HCT116 (cell line): ENCODE measurements around the gene SPATA22. TPM values are rescaled to one million over a fixed set of nuclear protein-coding genes. Genes with fewer than 3 reads are reported as not detected.

Experiments used
- ATAC-seq: fragments of 200-7000 bp; cut with Tn5 transposase; 2 replicates; pipeline ENCODE4 v1.9.1; 2020; ENCODE audit warnings: mild to moderate bottlenecking, moderate library complexity
- BruUV-seq: library from RNA; stranded (reverse); fragments of 400-500 nt; replicated peaks from 2 replicates; lab custom pipeline; 2021; lab: Mats Ljungman, UMichigan
- CTCF ChIA-PET: fragments of 300-600 bp; sonication (Branson Sonifier 250); formaldehyde crosslinking; loops from one replicate; lab custom pipeline; 2021; ENCODE audit warnings: antibody characterized with exemption; lab: Charles Lee
- POLR2A ChIA-PET: fragments of 300-600, 350-600 bp; sonication (Branson Sonifier 250); formaldehyde crosslinking; loops from one replicate; lab custom pipeline; 2021; ENCODE audit warnings: antibody characterized with exemption; lab: Charles Lee
- RAD21 ChIA-PET, 2 experiments: fragments of 300-600 bp; sonication (Branson Sonifier 250); formaldehyde crosslinking; loops; one replicate each; lab custom pipeline; 2023; ENCODE audit warnings: low total read pairs in 2 of 2; ENCODE audit not compliant: uncharacterized antibody in 2 of 2, unreplicated experiment in 2 of 2, low non-redundant PET in 1 of 2; lab: Charles Lee
- DNase-seq: peaks from one replicate; pipeline ENCODE4 v3.0.0-alpha.2; 2010; ENCODE audit warnings: low read depth, low spot score
- H2AFZ ChIP-seq: fragments of 200-600 bp; shearing (Covaris generic), sonication (generic); 2 replicates; pipeline ENCODE4 v1.6.1; 2017; ENCODE audit warnings: low read depth, mixed run types, mixed read lengths, antibody characterized with exemption, low read length; ENCODE audit not compliant: poor library complexity, severe bottlenecking
- H3K27ac ChIP-seq: 2 replicates; pipeline ENCODE4 v1.5.1; 2012; ENCODE audit warnings: low read depth, low read length
- H3K27me3 ChIP-seq: fragments of 200-600 bp; sonication (generic); 2 replicates; pipeline ENCODE4 v1.6.1; 2016; ENCODE audit warnings: mixed run types, low read length, mixed read lengths; ENCODE audit not compliant: insufficient read depth
- H3K36me3 ChIP-seq, 2 experiments: fragments of 200-500 bp in 1 of 2; fragments of 200-600 bp in 1 of 2; sonication (Bioruptor generic) in 1 of 2; sonication (generic) in 1 of 2; 2 replicates each; pipeline versions ENCODE4 v1.5.1 to v1.6.1; 2014 to 2016; ENCODE audit warnings: low read length in 2 of 2, inconsistent platforms in 1 of 2, mixed read lengths in 1 of 2, mixed run types in 1 of 2; ENCODE audit not compliant: insufficient read depth in 2 of 2, control insufficient read depth in 1 of 2
- H3K4me1 ChIP-seq, 2 experiments: fragments of 200-600 bp in 1 of 2; sonication (generic) in 1 of 2; 2 replicates each; pipeline versions ENCODE4 v1.5.1 to v1.6.1; 2012 to 2017; ENCODE audit warnings: low read length in 2 of 2, inconsistent platforms in 1 of 2, mild to moderate bottlenecking in 1 of 2, mixed read lengths in 1 of 2, mixed run types in 1 of 2, moderate library complexity in 1 of 2; ENCODE audit not compliant: insufficient read depth in 2 of 2, control insufficient read depth in 1 of 2
- H3K4me2 ChIP-seq: fragments of 200-600 bp; sonication (generic); 2 replicates; pipeline ENCODE4 v1.6.1; 2017; ENCODE audit warnings: mixed run types, low read length, mixed read lengths
- H3K4me3 ChIP-seq, 2 experiments: fragments of 200-600 bp in 1 of 2; sonication (generic) in 1 of 2; replicated peaks in 1 of 2; 2 replicates each; pipeline ENCODE4 v1.5.1; 2011 to 2016; ENCODE audit warnings: low read length in 2 of 2, control low read depth in 1 of 2, low read depth in 1 of 2, mild to moderate bottlenecking in 1 of 2, mixed read lengths in 1 of 2, mixed run types in 1 of 2
- H3K79me2 ChIP-seq: fragments of 200-600 bp; sonication (generic); 2 replicates; pipeline ENCODE4 v1.6.1; 2017; ENCODE audit warnings: mild to moderate bottlenecking, mixed run types, low read length, moderate library complexity, mixed read lengths; ENCODE audit not compliant: insufficient read depth
- H3K9ac ChIP-seq: fragments of 200-600 bp; sonication (generic); 2 replicates; pipeline ENCODE4 v1.6.1; 2016; ENCODE audit warnings: low read length, mixed read lengths
- H3K9me2 ChIP-seq: fragments of 200-600 bp; sonication (generic), shearing (Covaris generic); 2 replicates; pipeline ENCODE4 v1.6.1; 2017; ENCODE audit warnings: mixed run types, mild to moderate bottlenecking, moderate library complexity; ENCODE audit not compliant: insufficient read depth
- H3K9me3 ChIP-seq, 2 experiments: fragments of 200-500 bp in 1 of 2; fragments of 200-600 bp in 1 of 2; sonication (Bioruptor generic) in 1 of 2; sonication (generic) in 1 of 2; 2 replicates each; pipeline ENCODE4 v1.6.1; 2014 to 2017; ENCODE audit warnings: low read length in 2 of 2, mixed read lengths in 2 of 2, inconsistent platforms in 1 of 2, low read depth in 1 of 2, mild to moderate bottlenecking in 1 of 2, mixed run types in 1 of 2, moderate library complexity in 1 of 2; ENCODE audit not compliant: control insufficient read depth in 1 of 2, insufficient read depth in 1 of 2
- H4K20me1 ChIP-seq: fragments of 200-600 bp; sonication (generic), shearing (Covaris generic); 2 replicates; pipeline ENCODE4 v1.6.1; 2017; ENCODE audit warnings: mixed run types, mild to moderate bottlenecking, moderate library complexity; ENCODE audit not compliant: insufficient read depth
- ATF3 ChIP-seq: IDR thresholded peaks from 2 replicates; pipeline ENCODE4 v1.6.1; 2012
- CBX3 ChIP-seq: IDR thresholded peaks from 2 replicates; pipeline ENCODE4 v1.6.1; 2012; ENCODE audit warnings: low read depth
- CEBPB ChIP-seq: IDR thresholded peaks from 2 replicates; pipeline ENCODE4 v1.6.1; 2012; ENCODE audit warnings: low read depth
- CTCF ChIP-seq, 3 experiments: fragments of 200-600 bp in 1 of 3; sonication (generic) in 1 of 3; IDR thresholded peaks in 2 of 3; conservative IDR thresholded peaks in 1 of 3; 2 replicates each; pipeline ENCODE4 v1.5.1; 2012 to 2017; ENCODE audit warnings: low read depth in 2 of 3, low read length in 2 of 3, antibody characterized with exemption in 1 of 3, borderline replicate concordance in 1 of 3, control low read depth in 1 of 3, mild to moderate bottlenecking in 1 of 3, mixed read lengths in 1 of 3, mixed run types in 1 of 3, moderate library complexity in 1 of 3; ENCODE audit not compliant: insufficient read depth in 1 of 3
- EGR1 ChIP-seq: IDR thresholded peaks from 2 replicates; pipeline ENCODE4 v1.6.1; 2012; ENCODE audit warnings: low read depth
- ELF1 ChIP-seq: IDR thresholded peaks from 2 replicates; pipeline ENCODE4 v1.6.1; 2012; ENCODE audit warnings: low read depth, borderline replicate concordance
- EZH2phosphoT487 ChIP-seq: fragments of 200-600 bp; IDR thresholded peaks from 2 replicates; pipeline ENCODE4 v1.6.1; 2018; ENCODE audit warnings: antibody characterized with exemption, borderline replicate concordance
- RAD21 ChIP-seq: IDR thresholded peaks from 2 replicates; pipeline ENCODE4 v1.6.1; 2012; ENCODE audit warnings: low read depth, mild to moderate bottlenecking
- SP1 ChIP-seq: IDR thresholded peaks from 2 replicates; pipeline ENCODE4 v1.6.1; 2012; ENCODE audit warnings: low read depth
- TCF7L2 ChIP-seq: IDR thresholded peaks from 2 replicates; pipeline ENCODE4 v1.7.0; 2011; ENCODE audit warnings: borderline replicate concordance, inconsistent platforms; ENCODE audit not compliant: insufficient read depth, insufficient read length; ENCODE audit errors: extremely low read depth
- ZBTB33 ChIP-seq: IDR thresholded peaks from 2 replicates; pipeline ENCODE4 v1.6.1; 2011; ENCODE audit warnings: mild to moderate bottlenecking, low read length, moderate library complexity; ENCODE audit not compliant: insufficient replicate concordance; ENCODE audit errors: extremely low read depth
- ZNF274 ChIP-seq: fragments of 200-500 bp; sonication (Bioruptor generic); IDR thresholded peaks from 2 replicates; pipeline ENCODE4 v1.6.1; 2014; ENCODE audit warnings: mild to moderate bottlenecking, low read depth, low read length, inconsistent platforms
- intact Hi-C: fragments of 100-400 bp; cut with micrococcal nuclease; formaldehyde crosslinking; loops from 2 replicates; pipeline ENCODE4 v1.10.0; 2022
- total RNA-seq: library from RNA; stranded (reverse); gene quantifications from one replicate; pipeline ENCODE4 v1.2.1, GENCODE V29; 2021; ENCODE audit not compliant: unreplicated experiment

Gene SPATA22
- total RNA-seq, 1 experiment from 2014 or later: not detected

DNA sequence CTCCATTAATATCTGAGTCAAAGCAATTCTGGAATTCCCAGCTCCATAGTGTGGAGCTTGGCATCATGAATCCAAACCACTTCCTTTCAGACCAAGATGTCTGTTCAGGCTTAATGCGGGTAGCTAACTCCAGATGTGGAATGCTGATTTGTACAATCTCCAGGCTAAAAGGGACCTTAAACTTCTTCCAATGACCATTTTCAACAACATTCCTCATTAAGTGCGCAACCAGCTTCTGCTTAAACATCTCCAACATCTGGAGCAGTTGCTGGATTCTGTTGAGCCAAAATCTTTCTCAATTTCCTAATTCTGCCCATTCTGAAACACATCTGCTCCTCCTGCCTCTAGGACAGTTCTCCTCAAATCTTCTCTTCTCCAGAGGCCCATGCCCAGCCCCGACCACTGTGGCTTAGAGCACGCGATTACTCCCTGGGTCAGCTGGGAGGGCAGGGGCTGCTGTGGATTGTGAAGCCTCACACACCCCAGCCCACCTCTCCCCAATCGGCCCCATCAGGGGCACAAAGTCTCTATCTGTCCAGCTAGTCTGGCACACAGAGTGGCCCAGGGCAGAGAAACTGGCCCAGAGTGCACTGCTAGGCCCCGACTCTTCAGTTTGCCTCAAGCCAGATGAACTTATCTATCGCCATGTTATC lies 40.4 kb upstream of the SPATA22 start:
- Histone ChIP-seq H3K4me1 (no peaks in the 10 kb centered on the region), H3K9ac (no peak overlapping the region), H2AFZ (no peak overlapping the region), H3K9me3 (no peaks in the 10 kb centered on the region), H3K36me3 (no peaks in the 10 kb centered on the region), H3K27me3 (peaks cover 7% of the 10 kb centered on the region; the same call in 1 of the 2 replicates), H4K20me1 (no peaks in the 10 kb centered on the region), H3K79me2 (no peaks in the 10 kb centered on the region), H3K9me2 (no peaks in the 10 kb centered on the region), H3K4me3 (no peak overlapping the region), H3K27ac (no peak overlapping the region), H3K4me2 (no peak overlapping the region)
- CTCF ChIA-PET: no interaction called here
- ATAC-seq: no peak
- intact Hi-C loops: no loop called here
- TF ChIP-seq ZBTB33: no peak
- no peak for TF ChIP-seq ATF3
- TF ChIP-seq CEBPB: no peak
- no peak for TF ChIP-seq EGR1
- no peak for TF ChIP-seq ELF1
- TF ChIP-seq EZH2phosphoT487: no peak
- TF ChIP-seq SP1: no peak
- no peak for DNase-seq
- POLR2A ChIA-PET: no interaction called here
- RAD21 ChIA-PET: no interaction called here
- BruUV-seq: no TSS peak

DNA sequence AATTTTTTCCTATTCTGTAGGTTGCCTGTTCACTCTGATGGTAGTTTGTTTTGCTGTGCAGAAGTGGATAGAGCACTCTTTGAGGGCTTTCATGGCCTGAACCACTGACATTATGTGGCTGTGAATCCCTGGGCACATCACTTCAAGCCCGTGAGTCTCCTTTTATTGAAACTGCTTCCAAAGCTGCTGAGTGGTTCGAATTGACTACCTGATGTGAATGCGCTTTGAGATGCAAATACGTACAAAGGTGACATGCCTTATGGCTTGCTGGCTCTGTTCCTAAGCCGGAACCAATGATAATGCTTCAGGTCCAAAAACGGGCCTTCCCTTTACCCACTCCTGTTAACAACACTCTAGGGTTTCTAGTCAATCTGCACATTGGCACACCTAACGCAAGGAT lies 38.5 kb upstream of the SPATA22 start:
- BruUV-seq: no TSS peak
- CTCF ChIA-PET: no interaction called here
- H3K9me3 ChIP-seq: no peaks in the 10 kb centered on the region
- no peaks in the 10 kb centered on the region for H3K79me2 ChIP-seq
- no peaks in the 10 kb centered on the region for H3K4me1 ChIP-seq
- POLR2A ChIA-PET: no interaction called here
- no peak overlapping the region for H3K9ac ChIP-seq
- RAD21 ChIA-PET: no interaction called here
- no peak overlapping the region for H2AFZ ChIP-seq
- no peak overlapping the region for H3K4me2 ChIP-seq
- H3K27me3 ChIP-seq: peaks cover 7% of the 10 kb centered on the region; the same call in 1 of the 2 replicates
- no peaks in the 10 kb centered on the region for H3K36me3 ChIP-seq
- H3K27ac ChIP-seq: no peak overlapping the region
- H3K4me3 ChIP-seq: no peak overlapping the region
- no peaks in the 10 kb centered on the region for H4K20me1 ChIP-seq
- ATAC-seq: no peak
- intact Hi-C loops: no loop called here
- no peak for DNase-seq
- no peaks in the 10 kb centered on the region for H3K9me2 ChIP-seq
- TF ChIP-seq CEBPB (no peak), ATF3 (no peak), TCF7L2 (no peak), ZNF274 (no peak), EGR1 (no peak), CTCF (IDR thresholded peaks at IDR 0.05 in 2 of 3, conservative IDR thresholded peaks at IDR 0.05 in 1 of 3; ENCODE audit: borderline replicate concordance in 1 of 3, insufficient read depth in 1 of 3, low read depth in 2 of 3, low read length in 2 of 3) (no peak), EZH2phosphoT487 (no peak), SP1 (no peak), RAD21 (no peak), CBX3 (no peak)
